ENCODE measurements around the gene RSRC1.
"Not testable (repeated sequence)": the region's sequence is repeated elsewhere in the genome, so short reads cannot be mapped to it uniquely, and the experiment has no call there.

Gene RSRC1

DNA sequence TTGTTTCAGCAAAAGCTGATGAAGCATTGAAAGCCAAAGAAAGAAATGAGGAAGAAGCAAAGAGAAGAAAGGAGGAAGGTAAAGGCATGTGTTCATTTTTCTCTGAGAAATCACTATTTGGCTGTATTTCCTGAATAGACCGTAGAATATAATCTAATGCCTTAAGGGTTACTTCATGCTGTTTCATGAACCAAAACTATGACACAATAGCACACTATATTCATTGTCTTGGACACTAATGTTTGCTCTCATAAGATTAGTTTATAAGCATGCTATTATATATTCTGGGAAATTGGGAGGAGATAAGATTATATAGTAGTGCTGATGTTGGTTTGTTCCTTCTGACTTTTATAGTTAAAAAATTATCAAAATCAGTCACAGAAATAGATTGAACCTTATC is 351.0 kb downstream of the RSRC1 start:
- no peak for DNase-seq (ENCODE audit: low read depth in 3 of 3)

DNA sequence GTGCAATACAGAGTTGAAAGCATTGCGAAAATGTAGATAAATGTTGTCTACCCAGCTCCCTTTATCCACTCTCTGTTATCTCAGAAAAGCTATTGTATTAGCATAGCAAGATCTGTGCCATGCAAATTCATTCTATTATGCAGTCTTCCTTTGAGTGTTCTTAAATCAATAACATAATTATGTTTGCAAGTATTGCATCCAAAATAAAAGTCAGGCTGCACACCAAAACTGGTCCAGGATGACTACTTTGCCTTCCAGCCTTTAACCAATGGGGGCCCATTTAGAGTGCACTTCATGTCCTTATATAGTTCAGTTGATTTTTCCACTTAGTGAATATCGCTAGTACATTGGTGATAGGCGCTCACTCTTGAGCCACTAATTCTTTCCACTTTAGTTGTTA is 353.7 kb downstream of the RSRC1 start:
- no peak for DNase-seq (ENCODE audit: low read depth in 3 of 3)

DNA sequence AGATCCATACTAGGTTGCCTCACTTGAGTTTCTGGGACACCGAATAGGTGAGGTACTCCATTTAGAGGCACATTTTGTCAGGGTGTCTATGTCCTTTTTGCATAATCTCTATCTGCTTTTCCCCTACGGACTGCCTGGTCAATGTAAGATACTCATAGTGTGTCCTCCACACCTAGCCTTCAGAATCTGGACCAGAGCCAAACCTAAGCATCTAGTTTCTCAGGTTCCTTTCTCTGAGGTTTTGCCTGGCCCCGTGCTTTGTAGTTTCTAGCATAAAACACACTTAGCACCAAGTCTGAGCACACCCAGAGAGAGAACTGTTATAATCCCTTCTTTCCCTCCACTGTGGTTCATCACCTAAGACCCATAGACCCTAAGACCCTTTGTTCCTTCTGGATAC is 355.2 kb downstream of the RSRC1 start:
- DNase-seq (ENCODE audit: low read depth in 3 of 3): no peak

DNA sequence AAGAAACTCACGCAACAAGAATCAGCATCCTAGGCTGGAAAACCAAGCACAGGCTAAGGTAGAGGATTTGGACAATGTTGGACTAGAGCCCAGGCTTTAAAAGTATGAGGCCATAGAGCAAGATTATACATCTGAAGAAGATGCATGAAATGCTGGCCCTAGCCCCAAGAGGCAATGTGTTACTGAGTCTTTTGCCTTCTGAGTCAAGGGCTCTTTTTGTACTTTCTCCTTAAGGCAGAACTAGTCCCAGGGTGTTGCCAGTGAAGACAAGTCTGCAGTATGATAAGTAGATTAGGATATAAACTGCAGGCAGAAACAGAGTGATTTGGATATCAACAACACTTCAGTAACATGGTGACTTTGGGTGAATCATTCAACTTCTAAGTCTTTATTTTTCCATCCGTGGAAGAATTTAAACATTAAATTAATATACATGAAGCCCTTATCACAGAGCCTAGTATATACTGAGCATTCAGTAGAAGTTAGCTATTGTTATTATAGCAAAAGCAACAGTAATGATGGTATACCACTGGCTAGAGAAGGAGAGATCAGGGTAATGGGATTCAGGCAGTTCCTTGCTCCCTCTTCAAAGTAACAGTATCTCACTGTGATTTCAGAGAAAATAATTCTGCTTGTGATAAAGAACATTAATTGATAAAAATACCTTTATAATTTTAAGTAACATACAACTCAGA is 361.2 kb downstream of the RSRC1 start:
- DNase-seq (ENCODE audit: low read depth in 3 of 3): no peak

DNA sequence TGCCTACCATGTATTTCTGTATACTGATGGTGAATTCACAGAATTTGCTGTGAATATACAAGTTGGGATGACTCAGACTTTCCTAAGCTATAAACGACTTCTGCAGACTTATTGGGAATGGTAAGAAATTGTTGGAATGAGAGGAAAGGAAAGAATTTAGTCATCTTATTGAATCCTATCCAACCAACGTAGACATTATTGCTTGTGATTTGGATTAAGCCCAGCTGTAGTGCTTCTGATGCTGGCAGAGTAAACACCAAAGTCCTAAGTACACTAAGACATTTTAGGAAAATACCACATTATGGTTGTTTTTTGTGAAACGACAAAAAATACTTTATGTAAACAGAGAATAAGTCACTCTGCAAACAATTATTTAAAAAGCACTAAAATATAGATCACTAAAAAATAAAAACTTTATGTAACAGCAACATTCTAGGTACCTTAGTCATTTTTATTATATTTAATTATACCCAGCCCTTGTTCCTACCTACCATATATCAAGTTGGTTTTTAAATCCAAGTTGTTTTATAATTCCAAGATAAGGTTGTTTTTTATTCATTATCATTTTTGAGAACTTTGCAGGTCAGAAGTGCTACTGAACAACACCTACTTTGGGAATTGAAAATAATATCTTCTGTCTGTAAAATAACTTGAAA is 361.9 kb downstream of the RSRC1 start:
- DNase-seq (ENCODE audit: low read depth in 3 of 3): no peak

DNA sequence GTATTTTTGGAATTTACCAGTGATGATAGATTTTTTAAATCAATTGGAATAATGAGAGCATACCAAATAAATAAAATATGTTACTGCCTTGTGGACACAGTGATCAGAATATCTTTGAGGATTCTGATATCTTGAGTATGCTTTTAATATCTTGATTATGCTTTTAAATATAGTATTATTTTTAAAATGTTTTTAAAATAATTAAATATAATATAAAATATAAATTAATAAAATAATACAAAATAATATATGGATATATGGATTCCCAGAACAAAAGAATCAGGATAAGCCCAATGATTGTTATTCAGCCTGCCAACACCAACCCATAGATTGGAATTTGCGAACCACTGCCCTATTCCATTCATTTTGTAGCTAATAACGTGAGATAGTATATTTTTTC is 369.2 kb downstream of the RSRC1 start:
- DNase-seq (ENCODE audit: low read depth in 3 of 3): no peak

DNA sequence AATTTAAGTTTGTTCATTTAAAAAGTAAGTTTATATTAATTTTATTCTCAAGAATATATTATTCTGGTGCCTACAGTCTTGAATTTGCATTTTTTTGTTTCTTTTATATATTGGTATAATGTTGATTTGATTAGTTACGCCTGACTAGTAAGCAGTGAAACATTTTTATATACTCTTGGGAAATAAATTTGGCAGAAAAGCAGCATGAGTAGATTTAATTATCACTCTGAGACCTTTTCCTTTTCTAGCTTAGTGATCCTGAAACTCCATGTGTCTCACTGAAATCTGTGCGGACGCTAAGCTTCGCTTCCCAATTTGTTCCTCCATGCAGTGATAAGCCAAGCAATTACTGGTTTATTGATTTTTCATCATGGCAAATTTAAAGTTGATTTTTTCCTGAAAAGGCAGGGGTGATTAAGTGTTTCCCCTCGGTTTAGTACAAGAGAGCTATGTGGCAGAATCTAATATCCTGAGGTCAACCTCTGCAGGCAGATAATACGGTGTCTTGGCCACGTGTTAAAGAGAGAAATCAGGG is 373.9 kb downstream of the RSRC1 start:
- no peak for DNase-seq (ENCODE audit: low read depth in 3 of 3)

DNA sequence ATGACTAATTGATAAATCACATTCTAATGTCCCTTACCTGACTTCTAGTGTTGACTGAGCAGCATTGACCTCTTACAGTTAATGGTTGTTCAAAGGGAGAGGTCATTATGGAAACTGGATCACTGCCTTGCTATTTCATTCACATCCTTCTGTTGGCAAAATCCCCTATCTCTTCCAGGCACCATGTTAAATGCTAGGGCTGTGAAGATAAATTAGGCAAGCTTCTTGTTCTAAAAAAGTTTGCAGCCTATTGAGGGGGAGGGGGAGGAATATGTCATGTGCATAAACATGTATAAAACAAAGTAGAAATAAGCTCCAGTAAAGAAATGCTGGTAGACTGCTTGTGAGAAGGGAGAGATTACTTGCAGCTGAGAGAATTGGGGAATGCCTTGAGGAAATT is 376.3 kb downstream of the RSRC1 start:
- no peak for DNase-seq (ENCODE audit: low read depth in 3 of 3)

DNA sequence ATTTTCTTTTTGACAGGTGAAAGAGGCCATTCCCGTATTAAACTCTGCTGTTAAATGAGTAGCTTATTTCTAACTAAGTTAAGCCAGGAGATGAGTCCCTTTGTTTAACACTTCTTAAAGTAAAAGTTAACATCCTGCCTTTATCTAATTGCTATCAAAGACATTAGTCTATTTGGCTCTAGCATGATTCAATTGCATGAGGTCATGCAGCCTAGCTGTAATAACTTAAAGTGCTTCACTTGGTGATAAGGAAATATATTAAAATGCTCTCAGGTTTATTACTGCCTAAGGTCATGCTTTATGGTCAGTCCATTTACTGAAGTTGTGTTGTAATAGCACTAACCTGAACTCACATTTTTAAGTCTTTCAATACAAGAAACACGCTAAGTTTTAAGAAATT is 378.8 kb downstream of the RSRC1 start:
- DNase-seq (ENCODE audit: low read depth in 3 of 3): no peak

DNA sequence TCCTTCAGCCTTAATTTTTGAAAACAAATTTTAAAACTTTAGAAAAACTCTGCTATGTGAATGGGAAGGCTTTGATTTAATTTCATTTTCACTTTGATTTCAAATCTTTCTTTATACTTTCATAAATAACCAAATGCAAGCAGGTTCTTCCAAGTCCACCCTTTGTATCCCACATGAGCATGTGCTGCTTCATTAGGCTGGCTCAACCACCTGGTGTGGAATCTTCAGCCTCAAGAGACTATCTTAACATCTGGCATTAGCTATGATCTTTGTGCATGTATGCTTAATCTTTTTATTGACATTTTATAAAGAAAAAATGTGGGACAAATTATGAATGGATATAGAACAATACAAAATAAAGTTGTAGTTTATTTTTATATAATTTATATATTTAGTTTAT is 379.3 kb downstream of the RSRC1 start:
- no peak for DNase-seq (ENCODE audit: low read depth in 3 of 3)

DNA sequence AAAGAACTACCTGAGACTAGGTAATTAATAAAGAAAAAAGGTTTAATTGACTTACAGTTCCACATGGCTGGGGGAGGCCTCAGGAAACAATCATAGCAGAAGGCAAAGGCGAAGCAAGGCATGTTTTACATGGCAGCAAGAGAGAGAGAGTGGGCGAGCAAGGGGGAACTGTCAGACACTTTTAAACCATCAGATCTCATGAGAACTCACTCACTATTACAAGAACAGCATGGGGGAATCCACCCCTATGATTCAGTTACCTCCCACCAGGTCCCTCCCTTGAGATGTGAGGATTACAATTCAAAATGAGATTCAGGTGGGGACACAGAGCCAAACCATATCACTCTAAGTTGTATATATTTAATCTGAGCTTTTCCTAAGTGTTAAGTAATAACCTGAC is 382.1 kb downstream of the RSRC1 start:
- DNase-seq (ENCODE audit: low read depth in 3 of 3): no peak

DNA sequence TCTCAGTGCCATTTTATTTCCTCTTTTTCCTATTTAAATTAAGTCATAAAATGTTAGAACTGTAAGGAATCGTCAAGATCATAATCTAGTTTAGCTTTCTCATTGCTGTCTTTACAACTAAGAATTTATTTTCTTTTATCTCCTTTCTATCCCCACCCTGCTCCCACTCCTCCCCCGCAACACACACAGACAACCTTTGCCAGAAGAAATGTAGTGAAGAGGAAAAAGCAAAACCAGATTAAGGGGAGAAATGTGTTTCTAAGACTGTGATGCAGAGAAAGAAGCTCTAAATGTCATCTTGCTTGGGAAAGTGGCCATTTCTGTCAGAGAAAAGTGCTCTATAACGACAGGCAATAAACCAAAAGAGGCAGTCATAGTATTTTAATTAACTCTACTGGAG is 382.8 kb downstream of the RSRC1 start:
- DNase-seq (ENCODE audit: low read depth in 3 of 3): no peak

DNA sequence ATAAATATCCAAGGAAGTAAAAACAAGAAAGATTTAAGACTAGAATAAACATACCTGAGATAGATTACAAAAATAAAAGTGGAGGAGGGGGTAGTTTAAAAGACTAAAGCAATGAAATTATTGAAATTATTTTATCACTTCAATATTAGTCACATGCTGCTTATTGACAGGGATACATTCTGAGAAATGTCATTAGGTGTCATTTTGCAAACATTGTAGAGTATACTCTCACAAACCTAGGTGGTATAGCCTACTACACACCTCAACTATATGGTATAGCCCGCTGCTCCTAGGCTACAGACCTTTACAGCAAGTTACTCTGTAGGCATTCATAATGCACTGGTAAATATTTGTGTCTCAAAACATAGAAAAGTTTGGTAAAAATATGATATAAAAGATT is 384.0 kb downstream of the RSRC1 start:
- no peak for DNase-seq (ENCODE audit: low read depth in 3 of 3)

DNA sequence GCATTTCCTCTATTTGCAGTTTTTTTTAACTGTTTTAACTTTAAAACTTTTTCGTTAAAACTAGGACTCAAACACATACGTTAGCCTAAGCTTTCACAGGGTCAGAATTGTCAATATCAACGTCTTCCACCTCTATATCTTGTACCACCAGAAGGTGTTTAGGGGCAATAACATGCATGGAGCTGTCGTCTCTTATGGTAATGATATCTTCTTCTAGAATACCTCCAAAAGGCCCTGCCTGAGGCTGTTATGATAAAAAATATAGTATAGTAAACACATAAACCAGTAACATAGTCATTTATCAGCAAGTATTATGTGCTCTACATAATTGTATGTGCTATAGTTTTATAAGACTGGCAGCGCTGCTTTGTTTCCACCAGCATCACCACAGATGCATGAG is 384.8 kb downstream of the RSRC1 start:
- DNase-seq (ENCODE audit: low read depth in 3 of 3): no peak

DNA sequence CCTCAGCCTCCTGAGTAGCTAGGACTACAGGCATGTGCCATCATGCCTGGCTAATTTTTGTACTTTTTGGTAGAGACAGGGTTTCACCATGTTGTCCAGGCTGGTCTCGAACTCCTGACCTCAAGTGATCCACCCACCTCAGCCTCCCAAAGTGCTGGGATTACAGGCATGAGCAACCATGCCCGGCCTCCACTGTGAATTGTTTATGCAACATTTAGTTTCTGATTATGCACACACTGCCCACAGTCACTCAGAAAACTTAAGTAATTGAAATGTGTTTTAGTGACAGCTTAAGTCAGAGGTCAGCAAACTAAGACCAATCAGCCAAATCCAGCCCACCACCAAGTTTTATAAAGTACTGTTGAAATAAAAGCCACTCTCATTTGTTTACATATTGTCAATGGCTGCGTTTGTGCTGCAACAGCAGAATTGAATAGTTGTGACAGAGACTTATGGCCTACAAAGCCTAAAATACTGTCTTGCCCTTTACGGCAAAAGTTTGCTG is 385.6 kb downstream of the RSRC1 start:
- not testable (repeated sequence) for DNase-seq (ENCODE audit: low read depth in 3 of 3)

DNA sequence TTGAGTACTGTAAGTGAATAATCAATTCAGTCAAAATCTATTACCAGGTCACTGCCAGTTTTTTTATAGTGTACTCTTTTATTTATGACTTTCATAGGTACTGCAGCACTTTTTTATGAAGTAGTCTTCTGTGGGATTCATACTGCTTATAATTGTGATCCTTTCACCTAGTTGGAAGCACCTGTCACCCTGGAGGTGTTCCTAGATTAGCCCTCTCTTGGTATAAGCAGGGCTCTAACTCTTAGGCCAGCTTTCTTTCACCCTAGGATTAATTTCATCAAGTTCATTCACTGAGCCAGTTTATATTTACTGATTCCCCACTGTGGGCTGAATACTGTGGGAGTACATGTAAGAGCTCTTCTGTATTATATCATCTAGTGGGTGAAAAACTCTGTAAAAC is 395.2 kb downstream of the RSRC1 start:
- no peak for DNase-seq (ENCODE audit: low read depth in 3 of 3)

DNA sequence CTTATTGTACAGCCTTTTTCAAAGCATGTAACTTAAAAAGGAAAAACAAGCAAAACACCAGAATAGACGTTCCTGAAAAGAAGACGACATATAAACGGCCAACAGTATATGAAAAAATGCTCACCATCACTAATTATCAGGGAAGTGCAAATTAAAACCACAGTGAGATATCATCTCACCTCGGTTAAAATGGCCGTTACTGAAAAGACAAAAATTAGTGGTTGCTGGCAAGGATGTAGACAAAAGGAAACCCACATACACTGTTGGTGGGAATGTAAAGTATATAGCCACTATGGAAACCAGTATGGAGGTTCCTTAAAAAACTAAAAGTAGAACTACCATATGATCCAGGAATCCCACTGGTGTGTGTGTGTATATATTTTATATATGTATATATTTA is 396.6 kb downstream of the RSRC1 start:
- DNase-seq (ENCODE audit: low read depth in 3 of 3): no peak

DNA sequence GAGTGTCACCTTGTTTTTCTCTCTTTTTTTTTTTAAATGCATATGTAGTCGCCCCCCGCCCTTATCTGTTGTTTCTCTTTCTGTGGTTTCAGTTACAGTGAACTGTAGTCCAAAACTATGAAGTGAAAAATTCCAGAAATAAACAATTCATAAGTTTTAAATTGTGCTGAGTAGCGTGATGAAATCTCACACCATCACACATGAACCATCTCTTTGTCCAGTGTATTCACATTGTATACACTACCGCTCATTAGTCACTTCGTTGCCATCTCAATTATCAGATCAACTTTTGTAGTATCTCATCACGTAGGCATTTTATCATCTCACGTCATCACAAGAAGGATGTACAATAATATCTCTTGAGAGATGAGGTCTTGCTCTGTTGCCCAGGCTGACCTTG is 398.6 kb downstream of the RSRC1 start:
- DNase-seq (ENCODE audit: low read depth in 3 of 3): no peak

DNA sequence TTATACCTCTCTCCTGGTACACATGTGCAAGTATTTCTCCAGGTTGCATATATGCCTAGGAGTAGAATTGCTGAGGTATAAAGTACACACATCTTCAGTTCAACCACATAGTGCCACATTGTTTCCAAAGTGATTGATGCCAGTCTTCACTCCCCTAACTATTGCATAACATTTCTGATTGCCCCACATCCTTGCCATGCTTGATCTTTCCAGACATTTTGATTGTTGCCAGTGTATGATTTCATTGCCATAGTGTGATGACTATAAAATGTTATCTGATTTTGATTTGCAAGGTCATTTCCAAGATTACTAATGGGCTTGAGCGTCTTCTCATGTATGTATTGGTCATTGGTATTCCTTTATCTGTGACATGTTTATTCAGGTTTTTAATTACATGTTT is 400.0 kb downstream of the RSRC1 start:
- DNase-seq (ENCODE audit: low read depth in 3 of 3): no peak

DNA sequence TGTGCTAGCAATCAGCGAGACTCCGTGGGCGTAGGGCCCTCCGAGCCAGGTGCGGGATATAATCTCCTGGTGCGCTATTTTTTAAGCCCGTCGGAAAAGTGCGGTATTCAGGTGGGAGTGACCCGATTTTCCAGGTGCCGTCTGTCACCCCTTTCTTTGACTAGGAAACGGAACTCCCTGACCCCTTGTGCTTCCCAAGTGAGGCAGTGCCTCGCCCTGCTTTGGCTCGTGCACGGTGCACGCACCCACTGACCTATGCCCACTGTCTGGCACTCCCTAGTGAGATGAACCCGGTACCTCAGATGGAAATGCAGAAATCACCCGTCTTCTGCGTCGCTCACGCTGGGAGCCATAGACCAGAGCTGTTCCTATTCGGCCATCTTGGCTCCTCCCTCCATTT is 406.8 kb downstream of the RSRC1 start:
- not testable (repeated sequence) for DNase-seq (ENCODE audit: low read depth in 3 of 3)

DNA sequence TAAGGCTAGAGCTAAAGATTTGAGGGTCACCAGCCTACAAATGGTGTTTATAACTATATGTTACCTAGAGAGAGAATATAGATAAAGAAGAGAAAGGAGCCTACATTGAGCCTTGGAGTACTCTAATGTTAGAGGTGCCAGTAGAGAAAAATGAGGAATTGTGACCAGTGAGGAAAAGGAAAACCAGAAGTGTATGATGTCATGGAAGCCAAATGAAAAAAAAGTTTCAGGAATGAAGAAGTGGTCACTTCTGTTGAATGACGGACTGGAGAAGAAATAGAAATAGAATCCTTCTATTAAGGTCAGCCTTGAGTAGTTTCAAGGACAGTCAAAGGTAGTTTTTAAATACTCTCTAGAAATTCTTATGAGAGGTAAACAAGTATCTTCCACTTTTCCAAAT is 409.9 kb downstream of the RSRC1 start:
- no peak for DNase-seq (ENCODE audit: low read depth in 3 of 3)

DNA sequence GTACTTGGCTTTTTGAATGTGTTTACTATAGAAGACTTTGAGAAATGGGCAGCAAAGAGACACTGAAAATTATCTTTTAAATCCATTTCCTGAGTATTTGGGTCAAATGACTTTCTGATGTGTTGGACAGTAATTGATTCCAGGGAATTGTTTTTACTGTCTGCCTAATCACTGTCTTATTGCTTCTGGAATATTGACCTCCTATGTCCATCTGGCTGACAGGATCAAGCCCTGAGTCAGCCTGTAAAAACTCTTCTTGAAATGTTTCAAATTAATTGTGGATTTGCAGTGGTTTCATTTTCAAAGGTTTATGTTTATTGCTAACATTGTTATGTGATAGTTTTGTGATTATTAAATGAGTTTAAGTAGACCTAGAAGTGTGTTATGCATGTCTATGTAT is 410.5 kb downstream of the RSRC1 start:
- DNase-seq (ENCODE audit: low read depth in 3 of 3): no peak
